Breast epithelium (tissue), 4 donors: ENCODE results near the gene PDLIM3. TPM values are rescaled to one million over a fixed set of nuclear protein-coding genes. Genes with fewer than 3 reads are reported as not detected.
"Not testable (repeated sequence)": the region's sequence is repeated elsewhere in the genome, so short reads cannot be mapped to it uniquely, and the experiment has no call there.

ENCODE experiments used
- DNase-seq, 2 donors: peaks; one replicate each; pipeline ENCODE4 v3.0.0-alpha.2; 2019; ENCODE audit warnings: low spot score in 2 of 2
- H3K27ac ChIP-seq, 2 donors: fragments of 200-600 bp; sonication (generic) in 1 of 2; one replicate each; pipeline ENCODE4 v1.5.1; 2016 to 2019; ENCODE audit warnings: mild to moderate bottlenecking in 1 of 2
- H3K27me3 ChIP-seq, 2 donors: fragments of 200-600 bp; sonication (generic) in 1 of 2; one replicate each; pipeline versions ENCODE4 v1.5.1 to v1.6.0; 2017 to 2019; ENCODE audit warnings: control low read depth in 1 of 2, mild to moderate bottlenecking in 1 of 2
- H3K36me3 ChIP-seq: fragments of 200-600 bp; one replicate; pipeline ENCODE4 v1.5.1; 2019
- H3K4me1 ChIP-seq, 2 donors: fragments of 200-600 bp; sonication (generic); one replicate each; pipeline ENCODE4 v1.5.1; 2016 to 2019; ENCODE audit warnings: control low read depth in 1 of 2
- H3K4me3 ChIP-seq, 3 donors: fragments of 200-600 bp; sonication (generic); 1 replicate in 2 of 3; 2 replicates in 1 of 3; pipeline ENCODE4 v1.5.1; 2016 to 2019; ENCODE audit warnings: mild to moderate bottlenecking in 3 of 3, moderate library complexity in 2 of 3
- H3K9me3 ChIP-seq, 2 donors: fragments of 200-600 bp; sonication (generic) in 1 of 2; one replicate each; pipeline ENCODE4 v1.5.1; 2016 to 2019; ENCODE audit warnings: control low read depth in 1 of 2
- POLR2A ChIP-seq: fragments of 450-650 bp; IDR thresholded peaks from one replicate; pipeline ENCODE4 v1.6.1; 2016; ENCODE audit warnings: antibody characterized with exemption, mild to moderate bottlenecking, moderate library complexity
- POLR2AphosphoS5 ChIP-seq, 3 donors: sonication (generic); formaldehyde crosslinking; IDR thresholded peaks; one replicate each; pipeline ENCODE4 v1.6.1; 2017; ENCODE audit warnings: antibody characterized with exemption in 3 of 3
- intact Hi-C: fragments of 100-400 bp; cut with DNase I; formaldehyde crosslinking; loops from one replicate; pipeline ENCODE4 v1.15.1; 2023; ENCODE audit warnings: low total_unique reads
- total RNA-seq, 3 donors: library from RNA; depleted of rRNA; stranded (reverse); fragments of >200 nt; gene quantifications; one replicate each; pipeline ENCODE4 v1.1.0, GENCODE V29; 2016
- TF ChIP-seq, protein P1 (sequence below), 3 donors: fragments of 450-650 bp; IDR thresholded peaks; one replicate each; pipeline ENCODE4 v1.5.1; 2016 to 2017; ENCODE audit warnings: antibody characterized with exemption in 3 of 3, mild to moderate bottlenecking in 3 of 3, moderate library complexity in 3 of 3

The PDLIM3 gene
- total RNA-seq, 3 donors from 2014 or later: 25.3 to 181 (median 175) TPM

DNA sequence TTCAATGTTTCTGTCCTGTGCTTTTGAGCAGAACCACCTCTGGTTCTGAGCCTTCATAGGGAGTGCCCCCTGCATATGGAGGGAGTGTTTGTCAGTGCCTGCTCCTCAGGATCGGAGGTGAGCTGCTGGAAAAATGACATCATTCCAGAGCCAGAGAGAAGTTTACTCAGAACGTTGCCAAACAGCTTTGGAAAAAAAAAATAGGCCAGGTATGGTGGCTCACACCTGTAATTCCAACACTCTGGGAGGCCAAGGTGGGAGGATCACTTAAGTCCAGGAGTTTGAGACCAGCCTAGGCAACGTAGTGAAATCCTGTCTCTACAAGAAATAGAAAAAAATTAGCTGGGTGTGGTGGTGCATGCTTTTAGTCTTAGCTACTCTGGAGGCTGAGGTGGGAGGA is 27.2 kb upstream of the PDLIM3 start:
- Histone ChIP-seq H3K9me3 (no peaks in the 10 kb centered on the region), H3K4me3 (no peak overlapping the region), H3K27me3 (no peaks in the 10 kb centered on the region), H3K27ac (no peak overlapping the region), H3K36me3 (no peaks in the 10 kb centered on the region), H3K4me1 (no peaks in the 10 kb centered on the region)
- no peak for TF ChIP-seq POLR2A
- no peak for TF ChIP-seq POLR2AphosphoS5 (IDR thresholded peaks at IDR 0.05)
- TF ChIP-seq, protein P1, sequence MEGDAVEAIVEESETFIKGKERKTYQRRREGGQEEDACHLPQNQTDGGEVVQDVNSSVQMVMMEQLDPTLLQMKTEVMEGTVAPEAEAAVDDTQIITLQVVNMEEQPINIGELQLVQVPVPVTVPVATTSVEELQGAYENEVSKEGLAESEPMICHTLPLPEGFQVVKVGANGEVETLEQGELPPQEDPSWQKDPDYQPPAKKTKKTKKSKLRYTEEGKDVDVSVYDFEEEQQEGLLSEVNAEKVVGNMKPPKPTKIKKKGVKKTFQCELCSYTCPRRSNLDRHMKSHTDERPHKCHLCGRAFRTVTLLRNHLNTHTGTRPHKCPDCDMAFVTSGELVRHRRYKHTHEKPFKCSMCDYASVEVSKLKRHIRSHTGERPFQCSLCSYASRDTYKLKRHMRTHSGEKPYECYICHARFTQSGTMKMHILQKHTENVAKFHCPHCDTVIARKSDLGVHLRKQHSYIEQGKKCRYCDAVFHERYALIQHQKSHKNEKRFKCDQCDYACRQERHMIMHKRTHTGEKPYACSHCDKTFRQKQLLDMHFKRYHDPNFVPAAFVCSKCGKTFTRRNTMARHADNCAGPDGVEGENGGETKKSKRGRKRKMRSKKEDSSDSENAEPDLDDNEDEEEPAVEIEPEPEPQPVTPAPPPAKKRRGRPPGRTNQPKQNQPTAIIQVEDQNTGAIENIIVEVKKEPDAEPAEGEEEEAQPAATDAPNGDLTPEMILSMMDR (IDR thresholded peaks at IDR 0.05): no peak
- intact Hi-C loops: no loop called here
- DNase-seq: no peak

DNA sequence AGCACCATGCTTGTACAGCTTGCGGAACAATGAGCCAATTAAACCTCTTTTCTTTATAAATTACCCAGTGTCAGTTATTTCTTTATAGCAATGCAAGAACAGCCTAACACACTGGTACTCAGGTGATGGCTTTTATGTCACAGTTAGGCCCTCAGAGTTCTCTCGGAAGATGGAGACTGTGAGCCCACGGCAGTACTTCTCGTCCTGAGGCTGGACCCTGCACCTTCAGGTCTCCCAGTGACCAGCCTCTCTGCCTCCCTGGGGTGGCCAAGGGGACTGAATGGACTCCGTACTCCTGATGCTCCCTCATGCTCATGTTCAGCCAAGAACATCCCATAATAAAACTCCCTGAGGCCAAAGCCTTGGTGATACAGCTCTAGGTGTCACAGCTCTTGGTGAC is 25.0 kb upstream of the PDLIM3 start:
- no peaks in the 10 kb centered on the region for H3K4me1 ChIP-seq
- H3K36me3 ChIP-seq: no peaks in the 10 kb centered on the region
- TF ChIP-seq POLR2AphosphoS5 (IDR thresholded peaks at IDR 0.05): no peak
- no peak for TF ChIP-seq POLR2A
- TF ChIP-seq, protein P1 (IDR thresholded peaks at IDR 0.05): no peak
- H3K27ac ChIP-seq: peak overlapping the region in 1 of 2 donors; percentile 26
- DNase-seq: no peak
- H3K9me3 ChIP-seq: no peaks in the 10 kb centered on the region
- H3K4me3 ChIP-seq: no peak overlapping the region
- intact Hi-C loops: no loop called here
- no peaks in the 10 kb centered on the region for H3K27me3 ChIP-seq

DNA sequence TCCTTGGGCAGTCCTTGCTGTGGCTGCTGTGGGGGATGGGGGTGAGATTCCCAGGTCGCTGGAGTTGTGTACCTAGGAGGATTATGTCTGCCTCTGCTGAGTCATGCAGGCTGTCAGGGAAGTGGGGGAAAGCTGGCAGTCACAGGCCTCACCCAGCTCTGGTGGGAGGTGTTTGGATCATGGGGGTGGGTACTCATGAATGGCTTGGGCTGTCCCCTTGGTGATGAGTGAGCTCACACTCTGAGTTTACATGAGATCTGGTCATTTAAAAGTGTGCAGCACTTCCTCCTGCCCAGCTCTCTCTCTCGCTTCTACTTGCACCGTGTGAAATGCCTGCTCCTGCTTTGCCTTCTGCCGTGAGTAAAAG is 24.6 kb upstream of the PDLIM3 start:
- peak overlapping the region in 1 of 2 donors; percentile 26 for H3K27ac ChIP-seq
- TF ChIP-seq, protein P1 (IDR thresholded peaks at IDR 0.05): no peak
- no peak for TF ChIP-seq POLR2A
- no peak for TF ChIP-seq POLR2AphosphoS5 (IDR thresholded peaks at IDR 0.05)
- H3K27me3 ChIP-seq: no peaks in the 10 kb centered on the region
- no peaks in the 10 kb centered on the region for H3K9me3 ChIP-seq
- intact Hi-C loops: no loop called here
- DNase-seq: peak; percentile 39 to 79
- H3K4me3 ChIP-seq: no peak overlapping the region
- H3K36me3 ChIP-seq: no peaks in the 10 kb centered on the region
- H3K4me1 ChIP-seq: no peaks in the 10 kb centered on the region

DNA sequence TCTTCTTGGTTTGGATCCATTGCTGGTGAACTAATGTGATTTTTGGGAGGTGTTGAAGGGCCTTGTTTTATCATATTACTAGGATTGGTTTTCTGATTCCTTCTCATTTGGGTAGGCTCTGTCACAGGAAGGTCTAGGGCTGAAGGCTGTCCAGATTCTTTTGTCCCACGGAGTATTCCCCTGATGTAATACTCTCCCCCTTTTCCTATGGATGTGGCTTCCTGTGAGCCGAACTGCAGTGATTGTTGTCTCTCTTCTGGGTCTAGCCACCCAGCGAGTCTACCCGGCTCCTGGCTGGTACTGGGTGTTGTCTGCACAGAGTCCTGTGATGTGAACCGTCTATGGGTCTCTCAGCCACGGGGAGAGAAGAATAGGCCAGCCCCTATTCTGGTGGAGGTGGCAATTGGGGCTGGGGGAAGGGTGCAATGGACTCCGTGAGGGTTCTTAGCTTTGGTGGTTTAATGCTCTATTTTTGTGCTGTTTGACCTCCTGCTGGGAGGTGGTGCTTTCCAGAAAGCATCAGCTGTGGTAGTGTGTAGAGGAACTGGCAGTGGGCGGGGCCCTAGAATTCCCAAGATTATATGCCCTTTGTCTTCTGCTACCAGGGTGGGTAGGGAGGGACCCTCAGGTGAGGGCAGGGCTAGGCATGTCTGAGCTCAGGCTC is 24.1 kb upstream of the PDLIM3 start:
- intact Hi-C loops, H3K27me3 ChIP-seq, H3K4me1 ChIP-seq, H3K9me3 ChIP-seq, DNase-seq, H3K4me3 ChIP-seq, H3K36me3 ChIP-seq: not testable (repeated sequence)
- H3K27ac ChIP-seq: peak overlapping the region in 1 of 2 donors; percentile 26

DNA sequence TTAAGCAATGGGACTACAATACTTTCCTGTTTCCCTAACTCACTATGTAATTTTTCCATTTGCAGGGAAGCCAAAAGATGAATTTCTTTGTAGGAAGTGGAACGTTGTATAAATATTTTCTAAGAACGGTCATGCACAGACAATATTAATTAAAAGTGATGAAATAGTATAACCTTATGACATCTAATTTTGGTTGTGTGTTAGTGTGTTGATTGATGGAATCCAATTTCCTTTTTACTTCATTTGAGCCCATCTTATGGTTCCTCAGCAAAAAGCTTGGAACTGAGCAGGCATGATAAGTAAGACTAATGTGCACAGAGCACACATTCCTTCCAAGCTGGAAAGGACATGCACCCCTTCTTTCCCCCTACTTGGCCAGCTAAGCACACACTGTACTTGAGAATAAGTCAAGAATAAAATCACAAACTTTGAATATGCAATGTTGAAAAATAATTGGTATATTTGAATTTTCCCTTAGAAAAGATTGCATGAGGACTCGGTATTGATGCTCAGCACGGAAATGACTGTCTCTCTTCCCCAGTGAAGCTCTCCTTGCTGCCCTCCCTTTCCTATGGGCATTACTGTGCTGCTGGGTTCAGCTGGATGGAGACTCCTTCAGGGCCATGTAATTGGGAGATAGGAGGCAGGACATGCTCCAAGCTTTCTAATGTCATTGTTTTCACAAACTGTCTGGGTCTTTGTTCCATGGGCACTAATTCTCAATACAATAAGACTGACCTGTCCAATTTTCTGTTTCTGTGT is 19.2 kb upstream of the PDLIM3 start:
- Histone ChIP-seq H3K4me3 (no peak overlapping the region), H3K27ac (peak overlapping the region; percentile 54 to 62), H3K27me3 (no peaks in the 10 kb centered on the region), H3K4me1 (no peaks in the 10 kb centered on the region), H3K9me3 (no peaks in the 10 kb centered on the region), H3K36me3 (no peaks in the 10 kb centered on the region)
- intact Hi-C loops: no loop called here
- no peak for DNase-seq
- no peak for TF ChIP-seq POLR2AphosphoS5 (IDR thresholded peaks at IDR 0.05)
- TF ChIP-seq POLR2A: no peak
- TF ChIP-seq, protein P1 (IDR thresholded peaks at IDR 0.05): no peak
